Raji (cell line): Measurements from ENCODE around the gene SLC27A6.

Source experiments
- POLR2A ChIP-seq: IDR thresholded peaks from 2 replicates; pipeline ENCODE4 v1.6.1; 2011; ENCODE audit warnings: low read depth, low read length, control low read depth; ENCODE audit not compliant: insufficient read depth

The SLC27A6 gene

DNA sequence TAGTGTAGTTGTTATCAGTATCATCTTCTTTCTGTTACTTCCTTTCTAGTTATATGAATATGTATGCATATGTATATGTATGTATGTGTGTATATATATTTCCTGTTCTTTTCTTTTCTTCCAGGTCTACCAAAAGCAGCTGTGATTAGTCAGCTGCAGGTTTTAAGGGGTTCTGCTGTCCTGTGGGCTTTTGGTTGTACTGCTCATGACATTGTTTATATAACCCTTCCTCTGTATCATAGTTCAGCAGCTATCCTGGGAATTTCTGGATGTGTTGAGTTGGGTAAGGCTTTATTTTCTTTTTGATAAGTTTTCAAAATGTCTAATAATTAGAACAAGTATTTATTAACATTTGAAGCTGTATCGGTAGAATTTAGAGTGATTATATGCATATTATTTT lies 23.2 kb downstream of the SLC27A6 start:
- TF ChIP-seq POLR2A: no peak

DNA sequence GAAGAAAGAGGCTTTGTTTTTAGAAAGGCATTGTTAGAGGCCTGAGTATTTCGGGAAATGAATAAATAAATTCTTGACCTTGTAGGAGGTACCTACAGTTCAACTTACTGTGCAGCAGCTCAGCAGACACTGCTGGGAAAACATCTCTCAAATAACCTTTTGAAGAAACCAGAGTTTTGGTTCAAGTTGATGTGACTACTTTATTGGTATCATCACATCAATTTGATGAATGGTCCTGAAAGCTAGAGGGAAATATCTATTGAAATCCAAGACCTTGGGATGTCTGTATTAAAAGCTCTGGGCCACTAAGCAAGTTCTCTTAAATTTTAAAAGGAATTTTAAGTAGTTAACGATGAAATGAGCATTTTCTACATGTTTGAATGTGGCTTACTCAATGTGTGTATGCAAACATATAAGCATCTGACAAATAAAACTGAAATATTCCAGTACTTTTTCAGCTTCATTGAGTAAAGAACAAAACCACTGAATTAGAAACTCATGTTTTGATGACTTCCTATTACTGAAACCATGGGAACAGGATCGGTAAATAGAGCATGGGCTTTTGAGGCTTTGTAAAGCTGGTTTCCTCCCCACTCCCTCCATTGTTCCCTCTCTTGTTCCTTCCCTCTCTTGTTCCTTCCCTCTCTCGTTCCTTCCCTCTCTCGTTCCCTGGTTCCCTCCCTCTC lies 36.7 kb downstream of the SLC27A6 start:
- no peak for TF ChIP-seq POLR2A

DNA sequence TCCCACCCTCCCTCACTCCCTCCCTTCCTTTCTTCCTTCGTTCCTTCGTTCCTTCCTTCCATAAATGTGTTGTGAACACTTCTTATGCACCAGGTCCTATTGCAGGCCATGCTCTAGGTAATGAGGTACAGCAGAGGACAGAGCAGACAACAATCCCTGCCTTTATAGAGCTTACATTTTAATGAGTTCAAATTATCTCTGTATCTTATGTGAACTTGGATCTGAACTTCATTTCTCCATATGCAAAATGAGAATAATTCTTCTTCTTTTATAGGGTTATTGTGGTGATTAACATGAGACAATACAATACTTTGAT lies 37.2 kb downstream of the SLC27A6 start:
- TF ChIP-seq POLR2A: no peak

DNA sequence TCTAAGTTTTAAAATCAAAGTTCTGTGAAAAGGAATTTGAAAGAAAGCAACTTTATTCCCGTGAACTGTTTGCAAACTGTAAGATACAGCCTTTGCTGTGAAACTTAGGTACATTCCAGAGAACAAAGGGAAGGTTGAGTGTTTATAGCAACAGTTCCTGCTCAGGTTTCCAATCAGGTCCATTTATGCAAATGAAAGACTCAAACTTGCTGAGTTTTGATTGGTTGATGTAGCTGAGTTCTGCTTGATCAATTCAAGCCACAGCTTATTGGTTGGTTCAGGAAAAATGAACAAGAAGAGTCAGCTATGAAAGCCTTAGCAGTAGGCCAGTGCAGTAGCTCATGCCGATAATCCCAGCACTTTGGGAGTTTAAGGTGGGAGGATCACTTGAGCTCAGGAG lies 37.9 kb downstream of the SLC27A6 start:
- no peak for TF ChIP-seq POLR2A

DNA sequence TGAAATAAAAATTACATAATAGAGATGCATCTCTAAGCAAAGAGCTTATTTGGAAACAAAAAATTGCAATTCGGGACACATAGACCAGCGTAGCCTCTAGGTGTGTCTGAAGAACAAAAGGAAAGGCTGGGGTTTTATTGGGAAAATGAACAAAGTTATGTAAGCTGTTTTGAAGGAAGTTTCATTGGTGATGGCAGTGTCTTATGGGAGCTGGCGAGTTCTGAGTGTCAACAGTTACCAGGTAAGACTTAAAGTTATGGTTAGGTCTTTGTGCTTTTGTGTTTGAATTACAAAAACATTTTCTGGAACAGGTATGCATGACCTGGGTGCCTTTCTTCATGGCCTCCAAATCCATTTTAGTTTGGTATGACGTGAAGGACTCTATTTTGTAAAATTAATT lies 48.9 kb downstream of the SLC27A6 start:
- no peak for TF ChIP-seq POLR2A

DNA sequence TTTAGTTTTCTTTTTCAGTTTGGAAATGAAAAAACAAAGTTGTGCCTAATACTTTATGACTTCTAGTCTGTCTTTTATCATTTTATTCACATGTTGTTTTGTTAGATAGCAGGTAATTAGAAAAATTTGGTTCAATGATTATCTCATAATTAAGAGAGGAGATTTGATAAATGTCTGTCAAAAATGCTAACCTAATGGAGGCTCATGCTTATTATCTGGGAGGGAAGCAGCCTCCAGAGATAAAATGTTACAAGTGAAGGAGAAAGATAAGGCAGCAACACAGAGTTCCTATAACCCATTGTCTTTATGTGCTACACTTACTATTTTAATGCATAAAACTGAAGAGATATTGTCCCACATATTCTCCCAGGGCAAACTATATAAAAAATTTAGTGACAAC lies 53.5 kb downstream of the SLC27A6 start:
- no peak for TF ChIP-seq POLR2A

DNA sequence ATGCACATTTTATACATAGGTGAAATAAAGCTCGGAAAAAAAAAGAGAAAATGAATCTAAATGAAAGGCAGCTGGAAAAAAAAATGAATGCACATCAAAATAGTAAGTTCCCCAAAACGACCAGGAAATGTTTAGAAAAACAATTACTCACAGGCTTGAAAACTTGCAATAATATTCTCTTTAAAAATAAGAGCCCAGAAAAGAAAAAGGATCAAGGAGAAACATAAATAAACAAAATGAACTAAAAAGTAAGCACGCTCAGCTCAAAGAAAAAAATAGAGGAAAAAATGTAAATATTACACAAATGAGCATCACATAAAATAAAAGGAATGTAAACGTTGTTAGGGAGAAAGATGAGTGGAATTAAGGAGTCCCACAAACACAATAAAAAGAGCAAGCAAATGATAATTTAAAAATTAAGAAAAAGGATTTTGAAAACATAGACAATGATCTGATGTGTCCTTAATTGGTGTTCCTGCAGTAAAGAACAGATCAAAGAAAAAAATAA lies 54.2 kb downstream of the SLC27A6 start:
- TF ChIP-seq POLR2A: no peak

DNA sequence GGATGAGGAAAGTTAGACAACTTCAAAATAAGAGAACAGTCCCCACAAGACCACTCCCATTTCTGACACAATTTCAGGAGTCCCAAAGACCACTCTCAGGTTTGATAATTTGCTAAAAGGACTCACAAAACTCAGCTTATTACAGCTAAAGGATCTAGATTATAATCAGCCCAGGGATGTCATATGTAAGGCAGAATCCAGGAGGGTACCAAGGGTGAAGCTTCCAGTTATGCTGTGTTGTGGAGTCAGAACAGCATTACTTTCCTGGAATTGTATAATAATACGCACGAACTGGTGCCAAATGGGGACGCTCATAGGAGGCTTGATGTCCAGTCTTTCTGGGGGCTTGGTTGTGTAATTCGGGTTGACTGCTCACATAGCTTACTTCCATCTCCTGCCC lies 55.4 kb downstream of the SLC27A6 start:
- no peak for TF ChIP-seq POLR2A

DNA sequence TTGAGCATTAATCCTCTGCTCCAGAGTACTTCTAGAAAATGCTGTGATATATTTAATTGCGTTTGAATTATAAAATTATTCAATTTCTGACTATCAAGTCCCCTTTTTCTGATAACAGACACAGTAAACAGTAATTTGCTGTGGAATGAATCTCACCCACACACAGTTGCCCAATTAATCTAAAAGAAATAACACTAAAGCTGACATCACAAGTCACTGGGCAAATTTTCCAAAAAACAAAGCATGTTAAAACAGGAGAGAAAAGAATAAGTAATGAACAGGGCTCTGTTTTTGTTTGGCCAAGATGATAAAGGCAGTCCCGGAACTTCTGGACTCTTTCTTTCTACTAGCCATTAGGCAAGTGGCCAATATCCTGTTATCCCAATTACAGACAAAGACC lies 56.5 kb downstream of the SLC27A6 start:
- no peak for TF ChIP-seq POLR2A

DNA sequence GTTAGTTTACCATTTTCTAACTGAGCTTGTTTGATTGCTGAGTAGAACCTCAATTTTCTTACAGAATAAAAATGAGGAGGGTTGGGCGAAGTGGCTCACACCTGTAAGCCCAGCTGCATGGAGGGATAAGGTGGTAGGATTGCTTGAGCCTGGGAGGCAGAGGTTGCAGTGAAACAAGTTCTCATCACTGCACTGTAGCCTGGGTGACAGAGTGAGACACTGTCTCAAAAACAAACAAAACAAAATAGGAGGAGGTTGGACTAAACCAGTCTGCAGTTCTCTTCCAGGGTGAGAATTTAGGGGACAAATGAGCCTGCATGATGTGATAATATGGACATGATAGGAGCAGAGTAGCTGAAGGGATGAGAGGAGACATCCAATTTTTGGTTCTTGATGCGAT lies 57.3 kb downstream of the SLC27A6 start:
- TF ChIP-seq POLR2A: no peak

DNA sequence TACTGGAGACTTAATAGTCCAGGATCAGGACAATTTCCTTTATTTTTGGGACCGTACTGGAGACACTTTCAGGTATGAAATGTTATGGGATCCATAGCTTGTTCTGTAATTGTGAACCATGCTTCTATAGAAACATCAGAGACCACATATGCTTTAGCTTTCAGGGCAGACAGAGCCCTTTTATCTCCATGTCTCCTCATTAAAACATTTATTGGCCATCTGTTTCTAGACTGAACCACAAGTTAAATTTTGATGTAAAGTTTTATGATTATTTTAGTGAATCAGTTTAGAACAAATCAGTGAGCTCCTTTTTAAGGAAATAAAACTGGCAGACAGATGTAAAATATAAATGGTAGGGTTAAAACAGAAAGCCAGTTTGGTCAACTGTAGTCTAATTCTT lies 62.0 kb downstream of the SLC27A6 start:
- no peak for TF ChIP-seq POLR2A

DNA sequence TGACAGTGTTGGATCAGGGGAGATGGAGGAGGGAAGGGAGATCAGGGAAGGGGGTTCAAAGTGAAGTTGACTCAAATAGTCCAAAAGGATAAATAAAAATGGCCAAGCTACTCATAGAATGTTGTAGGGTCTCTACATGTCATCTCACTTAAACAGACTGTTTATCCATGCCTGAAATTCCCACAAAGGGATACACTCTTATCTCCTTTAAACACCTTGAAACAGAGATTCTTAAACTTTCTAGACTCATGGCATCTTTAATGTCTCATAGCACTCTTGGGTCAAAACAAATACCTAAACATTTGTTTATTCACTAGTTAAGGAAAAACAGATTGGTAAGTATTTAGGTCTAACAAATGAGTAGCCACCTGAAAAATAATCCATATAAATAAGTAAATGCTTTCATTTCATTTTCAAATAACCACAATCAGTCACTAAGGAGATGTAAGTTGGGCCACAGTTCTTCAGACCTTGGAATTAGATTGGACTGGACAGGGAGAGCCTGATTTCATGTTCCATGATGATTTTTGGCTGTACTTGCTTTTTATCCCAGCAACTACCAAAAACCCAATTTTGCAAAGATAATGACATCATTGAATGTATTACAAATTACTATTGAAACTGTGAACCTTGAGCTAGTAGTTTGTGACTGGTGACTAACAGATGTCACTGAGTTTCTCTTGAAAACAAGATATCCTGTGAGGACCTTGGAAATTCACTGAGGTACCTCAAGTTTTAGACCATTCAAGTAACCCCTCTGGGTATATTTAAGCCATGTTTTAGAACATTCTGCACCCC lies 66.8 kb downstream of the SLC27A6 start:
- no peak for TF ChIP-seq POLR2A

DNA sequence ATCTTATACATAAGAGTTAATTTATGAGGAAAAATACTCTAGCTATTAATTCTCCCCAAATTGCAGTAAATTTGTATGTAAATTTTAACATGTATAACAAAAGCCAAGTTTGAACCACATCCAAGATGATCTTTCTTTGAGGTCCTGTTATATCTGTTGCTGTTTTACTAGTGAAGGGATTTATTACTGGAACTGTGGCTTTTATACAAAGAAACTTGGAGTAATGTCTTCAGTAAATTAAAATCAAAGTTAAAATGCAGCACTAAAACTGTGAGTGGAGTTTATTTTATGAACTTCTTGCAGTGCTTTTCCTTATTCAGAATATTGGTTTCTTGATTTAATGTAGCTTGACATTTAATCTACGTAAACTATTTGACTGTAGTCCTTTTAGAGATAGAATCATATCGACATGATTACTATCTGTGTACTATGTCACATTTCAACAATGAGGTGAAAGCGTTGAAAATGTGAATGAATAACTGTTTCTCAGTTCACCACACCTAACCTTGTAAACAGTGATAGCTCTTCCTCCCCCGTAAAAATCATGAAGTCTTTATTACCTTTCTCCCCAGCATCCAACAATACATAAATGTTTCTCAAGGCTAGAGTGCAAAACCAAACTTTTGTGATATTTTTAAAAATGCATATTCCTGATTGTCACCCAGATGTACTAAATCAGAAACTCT lies 76.1 kb downstream of the SLC27A6 start:
- no peak for TF ChIP-seq POLR2A

DNA sequence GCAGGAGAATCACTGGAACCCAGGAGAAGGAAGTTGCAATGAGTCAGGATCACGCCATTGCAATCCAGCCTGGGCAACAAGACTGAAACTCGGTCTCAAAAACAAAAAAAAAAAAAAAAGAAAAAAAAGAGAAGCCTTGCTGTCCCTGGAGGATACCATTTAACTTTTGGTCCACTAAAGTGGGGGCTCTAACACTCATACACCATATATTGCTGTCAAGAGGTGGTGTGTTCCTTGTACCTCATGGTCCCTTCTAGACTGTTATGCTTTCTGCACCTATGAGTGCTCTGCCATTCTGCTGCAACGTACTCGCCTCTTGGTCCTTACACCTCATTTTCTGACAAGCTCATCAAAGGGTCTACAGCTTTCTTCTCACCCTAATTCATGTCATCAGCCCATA lies 77.0 kb downstream of the SLC27A6 start:
- TF ChIP-seq POLR2A: no peak

DNA sequence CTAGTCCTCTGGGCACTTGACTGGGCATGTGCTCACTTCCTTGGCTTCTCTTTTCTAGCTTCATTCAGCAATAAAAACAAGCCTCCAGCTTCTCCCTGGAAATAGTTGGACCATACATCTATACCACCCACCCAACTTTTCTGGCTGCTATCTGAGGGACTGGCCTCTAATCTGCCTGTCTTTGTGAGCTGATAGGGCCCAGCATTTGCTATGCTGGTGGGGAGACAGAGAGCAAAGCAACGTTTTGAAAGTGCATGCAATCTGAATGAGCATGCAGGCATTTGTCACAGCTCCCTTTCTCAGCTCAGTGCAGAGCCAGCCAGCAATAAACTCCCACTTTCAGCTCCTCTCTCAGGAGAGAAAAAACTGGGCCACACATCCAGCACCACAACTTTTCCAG lies 78.6 kb downstream of the SLC27A6 start:
- TF ChIP-seq POLR2A: no peak

DNA sequence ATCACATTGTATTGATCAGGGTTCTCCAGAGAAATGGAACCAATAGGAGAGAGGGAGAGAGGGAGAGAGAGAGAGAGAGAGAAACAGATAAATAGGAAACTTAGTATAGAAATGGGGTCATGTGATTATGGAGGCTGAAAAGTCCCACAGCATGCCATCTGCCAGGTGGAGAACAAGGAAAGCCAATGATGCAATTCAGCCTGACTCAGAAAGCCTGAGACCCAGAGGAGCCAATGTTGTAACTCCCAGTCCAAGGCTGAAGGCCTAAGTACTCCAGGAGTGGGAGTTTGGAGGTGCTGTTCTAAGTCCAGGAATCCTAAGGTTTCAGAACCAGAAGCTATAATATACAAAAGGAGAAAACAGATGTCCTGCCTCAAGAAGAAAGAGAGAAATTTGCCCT lies 80.9 kb downstream of the SLC27A6 start:
- no peak for TF ChIP-seq POLR2A

DNA sequence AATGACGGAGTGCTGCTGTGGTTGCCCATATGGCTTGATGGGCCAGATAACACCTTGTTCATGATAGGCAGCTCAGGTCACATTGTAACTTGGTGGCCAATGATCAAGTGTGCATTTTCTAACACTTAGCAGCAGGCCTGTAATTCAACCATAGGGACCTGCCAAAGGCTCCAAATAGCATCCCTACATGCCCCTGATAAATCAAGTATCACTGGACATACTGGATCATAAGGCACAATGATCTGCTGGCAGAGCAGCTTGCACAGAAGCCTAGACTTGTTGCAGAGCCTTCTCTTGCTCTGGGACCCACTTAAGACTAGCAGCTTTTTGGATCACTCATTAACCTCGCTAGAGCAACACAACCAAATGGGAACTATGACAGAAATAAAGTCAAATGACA lies 83.2 kb downstream of the SLC27A6 start:
- no peak for TF ChIP-seq POLR2A
